Measurements from ENCODE around the gene KLHL2.
A peak's percentile ranks its signal among the peaks of the same experiment; 100 is the strongest.

Gene KLHL2

GRCh38 chr4:165192500-165192898 lies 14.9 kb upstream of the KLHL2 start:
- no peaks in the 10 kb centered on the region for H3K9me3 ChIP-seq (ENCODE audit: control insufficient read depth, low read length)
- no peak overlapping the region for H3K9ac ChIP-seq
- no peaks in the 10 kb centered on the region for H3K4me1 ChIP-seq
- no peaks in the 10 kb centered on the region for H3K36me3 ChIP-seq (ENCODE audit: control insufficient read depth, insufficient read depth, low read length)
- no peaks in the 10 kb centered on the region for H3K27me3 ChIP-seq (ENCODE audit: control insufficient read depth, insufficient read depth, low read length)
- H3K79me2 ChIP-seq: no peaks in the 10 kb centered on the region
- TF ChIP-seq CTCF (IDR thresholded peaks at IDR 0.05): no peak
- no peak overlapping the region for H3K4me3 ChIP-seq (ENCODE audit: low read depth, low read length)
- H3K27ac ChIP-seq: no peak overlapping the region
- peak overlapping the region; percentile 22 for H2AFZ ChIP-seq
- H3K4me2 ChIP-seq (ENCODE audit: low read length): no peak overlapping the region

- TF ChIP-seq CTCF (IDR thresholded peaks at IDR 0.05): no peak
- Histone ChIP-seq H3K4me3 (ENCODE audit: low read depth, low read length) (no peak overlapping the region), H3K9me3 (ENCODE audit: control insufficient read depth, low read length) (no peaks in the 10 kb centered on the region), H2AFZ (no peak overlapping the region), H3K27ac (no peak overlapping the region), H3K4me2 (ENCODE audit: low read length) (no peak overlapping the region), H3K79me2 (no peaks in the 10 kb centered on the region), H3K27me3 (ENCODE audit: control insufficient read depth, insufficient read depth, low read length) (no peaks in the 10 kb centered on the region), H3K36me3 (ENCODE audit: control insufficient read depth, insufficient read depth, low read length) (no peaks in the 10 kb centered on the region), H3K9ac (no peak overlapping the region), H3K4me1 (no peaks in the 10 kb centered on the region)
These were observed 14.4 kb upstream of the KLHL2 start for GRCh38 chr4:165192956-165193355.

- H3K36me3 ChIP-seq (ENCODE audit: control insufficient read depth, insufficient read depth, low read length): no peaks in the 10 kb centered on the region
- TF ChIP-seq CTCF (IDR thresholded peaks at IDR 0.05): no peak
- no peaks in the 10 kb centered on the region for H3K9me3 ChIP-seq (ENCODE audit: control insufficient read depth, low read length)
- no peak overlapping the region for H3K27ac ChIP-seq
- H3K4me3 ChIP-seq (ENCODE audit: low read depth, low read length): no peak overlapping the region
- H2AFZ ChIP-seq: no peak overlapping the region
- no peaks in the 10 kb centered on the region for H3K79me2 ChIP-seq
- H3K27me3 ChIP-seq (ENCODE audit: control insufficient read depth, insufficient read depth, low read length): no peaks in the 10 kb centered on the region
- H3K4me2 ChIP-seq (ENCODE audit: low read length): no peak overlapping the region
- H3K4me1 ChIP-seq: no peaks in the 10 kb centered on the region
- no peak overlapping the region for H3K9ac ChIP-seq
These were observed 13.0 kb upstream of the KLHL2 start for GRCh38 chr4:165194368-165194767.

- Histone ChIP-seq H2AFZ (no peak overlapping the region), H3K9me3 (ENCODE audit: control insufficient read depth, low read length) (no peaks in the 10 kb centered on the region), H3K27ac (no peak overlapping the region), H3K79me2 (no peaks in the 10 kb centered on the region), H3K4me2 (ENCODE audit: low read length) (no peak overlapping the region), H3K4me3 (ENCODE audit: low read depth, low read length) (no peak overlapping the region), H3K9ac (no peak overlapping the region), H3K4me1 (no peaks in the 10 kb centered on the region), H3K36me3 (ENCODE audit: control insufficient read depth, insufficient read depth, low read length) (no peaks in the 10 kb centered on the region), H3K27me3 (ENCODE audit: control insufficient read depth, insufficient read depth, low read length) (no peaks in the 10 kb centered on the region)
- TF ChIP-seq CTCF (IDR thresholded peaks at IDR 0.05): no peak
These were observed 9.0 kb upstream of the KLHL2 start for GRCh38 chr4:165198329-165198728.

DNA sequence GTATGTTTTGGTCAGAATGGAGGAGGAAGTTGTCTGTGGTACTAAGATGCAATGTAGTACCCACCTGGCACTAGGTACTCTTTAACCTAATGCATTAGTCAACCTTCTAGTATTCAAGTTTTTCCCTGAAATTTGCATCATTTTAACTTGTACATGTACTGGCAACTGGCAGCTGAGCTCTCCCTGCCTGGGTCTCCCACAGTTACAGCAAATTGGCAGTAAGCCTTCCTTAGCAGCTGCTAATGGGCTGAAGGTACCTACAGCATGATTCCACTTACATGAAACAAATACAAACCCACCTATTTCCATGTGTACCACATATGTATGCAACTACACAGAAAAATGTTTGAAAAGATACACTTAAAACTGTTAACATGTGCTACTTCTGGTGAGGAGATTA lies 8.1 kb upstream of the KLHL2 start:
- H2AFZ ChIP-seq: no peak overlapping the region
- no peaks in the 10 kb centered on the region for H3K79me2 ChIP-seq
- no peak overlapping the region for H3K27ac ChIP-seq
- H3K9ac ChIP-seq: no peak overlapping the region
- H3K36me3 ChIP-seq (ENCODE audit: control insufficient read depth, insufficient read depth, low read length): no peaks in the 10 kb centered on the region
- TF ChIP-seq CTCF (IDR thresholded peaks at IDR 0.05): no peak
- H3K4me2 ChIP-seq (ENCODE audit: low read length): no peak overlapping the region
- no peaks in the 10 kb centered on the region for H3K27me3 ChIP-seq (ENCODE audit: control insufficient read depth, insufficient read depth, low read length)
- H3K4me1 ChIP-seq: no peaks in the 10 kb centered on the region
- H3K9me3 ChIP-seq (ENCODE audit: control insufficient read depth, low read length): no peaks in the 10 kb centered on the region
- H3K4me3 ChIP-seq (ENCODE audit: low read depth, low read length): no peak overlapping the region

Measured in parathyroid adenoma (tissue), 2 donors.